GM12892 (cell line): ENCODE measurements around the gene DNAL1.

ENCODE experiments used
- POLR2A ChIP-seq: IDR thresholded peaks from 2 replicates; pipeline ENCODE4 v1.6.1; 2011; ENCODE audit warnings: low read depth, low read length, control low read depth
- POLR2AphosphoS5 ChIP-seq: IDR thresholded peaks from 2 replicates; pipeline ENCODE4 v1.6.1; 2011; ENCODE audit warnings: low read depth, low read length, control low read depth
- TAF1 ChIP-seq: IDR thresholded peaks from 2 replicates; pipeline ENCODE4 v1.6.1; 2011; ENCODE audit warnings: low read depth, mild to moderate bottlenecking, control low read depth, low read length, borderline replicate concordance

- TF ChIP-seq POLR2AphosphoS5 (no peak), POLR2A (no peak), TAF1 (no peak)
These were observed 23.1 kb downstream of the DNAL1 start for GRCh38 chr14:73667854-73668253.
